ENCODE data around the gene TAF4B. TPM values are rescaled to one million over a fixed set of nuclear protein-coding genes. Genes with fewer than 3 reads are reported as not detected.

TAF4B gene
- total RNA-seq, 3 donors from 2014 or later (not counting 1 experiment from before 2014, with no cell fraction given) = 1.5 to 3.3 (median 1.7) TPM

DNA sequence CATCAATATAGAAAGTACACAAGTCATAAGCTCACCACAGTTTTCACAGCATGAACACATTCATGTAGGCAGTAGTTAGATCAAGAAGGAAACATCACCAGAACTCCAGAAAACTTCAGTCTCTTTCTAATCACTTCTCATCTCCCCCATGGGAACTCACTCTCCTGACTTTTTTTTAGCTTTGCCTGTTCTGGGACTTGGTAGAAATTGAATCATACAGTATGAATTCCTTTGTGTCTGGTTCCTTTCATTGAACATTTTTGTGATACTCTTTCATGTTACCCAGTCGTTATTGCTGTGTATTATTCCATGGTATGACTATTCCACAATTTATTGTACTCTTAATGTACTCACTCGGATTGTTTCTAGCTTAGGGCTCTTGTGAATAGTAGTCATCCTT lies 160.2 kb downstream of the TAF4B start:
- no peaks in the 10 kb centered on the region for H3K36me3 Mint-ChIP-seq

GRCh38 chr18:26394047-26394654 lies 167.9 kb downstream of the TAF4B start:
- Histone ChIP-seq H3K36me3 (ENCODE audit: control insufficient read depth, insufficient read depth, low read length) (peaks cover 3% of the 10 kb centered on the region), H3K27me3 (ENCODE audit: control insufficient read depth, insufficient read depth, low read length) (no peaks in the 10 kb centered on the region), H3K27ac (ENCODE audit: low read length) (no peak overlapping the region), H3K4me3 (ENCODE audit: low read length) (no peak overlapping the region), H3K9me3 (ENCODE audit: control insufficient read depth, insufficient read depth, low read length) (no peaks in the 10 kb centered on the region), H3K4me1 (ENCODE audit: control insufficient read depth, insufficient read depth, low read length) (no peaks in the 10 kb centered on the region)
- Mint-ChIP-seq H3K36me3 (no peaks in the 10 kb centered on the region), H3K9me3 (no peaks in the 10 kb centered on the region), H3K27ac (no peak overlapping the region), H3K27me3 (ENCODE audit: low read depth in 2 of 2) (peaks cover 0 to 11% of the 10 kb centered on the region in 2 donors), H3K4me1 (no peaks in the 10 kb centered on the region), H3K4me3 (no peak overlapping the region)
- intact Hi-C loops (cut with micrococcal nuclease) = no loop called here
- no peak for ATAC-seq
- 84% methylated on average over 2 of the region's 5 CpGs for WGBS (ENCODE audit: insufficient coverage)
- no peak for DNase-seq
- no peak for TF ChIP-seq CTCF (IDR thresholded peaks at IDR 0.05)

More for the DNA sequence above, 160.2 kb downstream of the TAF4B start:
- H3K27ac Mint-ChIP-seq = no peak overlapping the region
- Histone ChIP-seq H3K4me3 (ENCODE audit: low read length) (no peak overlapping the region), H3K27me3 (ENCODE audit: control insufficient read depth, insufficient read depth, low read length) (no peaks in the 10 kb centered on the region), H3K4me1 (ENCODE audit: control insufficient read depth, insufficient read depth, low read length) (no peaks in the 10 kb centered on the region), H3K9me3 (ENCODE audit: control insufficient read depth, insufficient read depth, low read length) (no peaks in the 10 kb centered on the region), H3K36me3 (ENCODE audit: control insufficient read depth, insufficient read depth, low read length) (peaks cover 3% of the 10 kb centered on the region), H3K27ac (ENCODE audit: low read length) (no peak overlapping the region)
- no peak for ATAC-seq
- peaks cover 4 to 5% of the 10 kb centered on the region in 2 donors for H3K27me3 Mint-ChIP-seq (ENCODE audit: low read depth in 2 of 2)
- TF ChIP-seq CTCF (IDR thresholded peaks at IDR 0.05) = no peak
- no peak for DNase-seq
- peaks cover 0 to 5% of the 10 kb centered on the region in 2 donors for H3K4me1 Mint-ChIP-seq
- no peak overlapping the region for H3K4me3 Mint-ChIP-seq
- no peaks in the 10 kb centered on the region for H3K9me3 Mint-ChIP-seq
- WGBS (ENCODE audit: insufficient coverage) = no CpG with 5 or more reads among the region's 2 CpGs
- intact Hi-C loops (cut with micrococcal nuclease) = no loop called here

DNA sequence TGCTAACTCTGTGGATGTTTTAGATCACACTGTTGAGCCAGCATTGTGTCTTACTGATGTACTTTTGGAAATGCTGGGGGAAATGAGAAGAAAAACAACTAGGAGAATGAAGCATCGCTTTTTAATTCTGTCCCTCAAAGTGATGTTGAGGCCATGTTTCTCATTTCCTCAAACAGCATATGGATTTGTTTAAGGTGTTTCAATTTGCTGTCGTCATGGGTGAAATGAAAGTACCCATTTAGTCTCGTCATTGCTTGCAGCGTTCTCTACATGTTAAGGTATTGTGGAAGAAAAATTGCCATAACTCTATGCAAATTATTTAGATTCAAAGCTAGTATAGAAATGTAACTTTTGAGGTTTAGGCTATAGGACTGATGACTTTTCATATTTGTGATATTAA lies 170.8 kb downstream of the TAF4B start:
- no peaks in the 10 kb centered on the region for H3K9me3 Mint-ChIP-seq
- no peaks in the 10 kb centered on the region for H3K36me3 ChIP-seq (ENCODE audit: control insufficient read depth, insufficient read depth, low read length)
- no peaks in the 10 kb centered on the region for H3K36me3 Mint-ChIP-seq
- 92% methylated on average over 4 of the region's 4 CpGs for WGBS (ENCODE audit: insufficient coverage)
- DNase-seq (no peak), ATAC-seq (no peak)
- no peak overlapping the region for H3K27ac ChIP-seq (ENCODE audit: low read length)
- H3K4me1 ChIP-seq (ENCODE audit: control insufficient read depth, insufficient read depth, low read length) = no peaks in the 10 kb centered on the region
- no peaks in the 10 kb centered on the region for H3K4me1 Mint-ChIP-seq
- intact Hi-C loops (cut with micrococcal nuclease) = no loop called here
- no peak overlapping the region for H3K27ac Mint-ChIP-seq
- no peaks in the 10 kb centered on the region for H3K9me3 ChIP-seq (ENCODE audit: control insufficient read depth, insufficient read depth, low read length)
- no peak for TF ChIP-seq CTCF (IDR thresholded peaks at IDR 0.05)
- H3K4me3 Mint-ChIP-seq = no peak overlapping the region
- no peak overlapping the region for H3K4me3 ChIP-seq (ENCODE audit: low read length)
- no peaks in the 10 kb centered on the region for H3K27me3 ChIP-seq (ENCODE audit: control insufficient read depth, insufficient read depth, low read length)
- peaks cover 3 to 11% of the 10 kb centered on the region in 2 donors for H3K27me3 Mint-ChIP-seq (ENCODE audit: low read depth in 2 of 2)

DNA sequence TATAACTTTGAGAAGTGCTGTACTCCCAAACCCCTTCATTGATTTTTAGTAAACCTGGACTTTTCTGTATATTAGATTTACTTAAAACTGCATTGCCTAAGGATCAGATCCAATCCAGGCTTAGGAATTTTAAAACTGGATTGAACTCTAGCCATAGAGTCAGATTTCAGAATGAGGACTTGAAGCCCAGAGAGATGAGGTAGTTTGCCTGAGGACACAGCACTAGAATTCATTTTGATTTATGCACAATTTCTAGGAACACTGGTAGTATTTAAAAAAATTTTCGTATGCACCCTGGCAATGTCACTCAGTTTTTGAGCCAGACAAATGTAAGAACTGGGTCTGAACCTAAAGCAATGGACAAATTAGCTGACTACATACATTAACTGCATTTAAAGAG lies 177.2 kb downstream of the TAF4B start:
- Histone ChIP-seq H3K4me3 (ENCODE audit: low read length) (no peak overlapping the region), H3K9me3 (ENCODE audit: control insufficient read depth, insufficient read depth, low read length) (no peaks in the 10 kb centered on the region), H3K4me1 (ENCODE audit: control insufficient read depth, insufficient read depth, low read length) (no peaks in the 10 kb centered on the region), H3K27ac (ENCODE audit: low read length) (no peak overlapping the region), H3K27me3 (ENCODE audit: control insufficient read depth, insufficient read depth, low read length) (no peaks in the 10 kb centered on the region), H3K36me3 (ENCODE audit: control insufficient read depth, insufficient read depth, low read length) (no peaks in the 10 kb centered on the region)
- Mint-ChIP-seq H3K9me3 (no peaks in the 10 kb centered on the region), H3K4me3 (no peak overlapping the region), H3K36me3 (no peaks in the 10 kb centered on the region), H3K27ac (no peak overlapping the region), H3K27me3 (ENCODE audit: low read depth in 2 of 2) (peaks cover 2 to 3% of the 10 kb centered on the region in 2 donors), H3K4me1 (no peaks in the 10 kb centered on the region)
- DNase-seq (no peak), ATAC-seq (no peak)
- 75% methylated on average over 1 of the region's 1 CpG for WGBS (ENCODE audit: insufficient coverage)
- intact Hi-C loops (cut with micrococcal nuclease) = no loop called here
- TF ChIP-seq CTCF (IDR thresholded peaks at IDR 0.05) = no peak
